ENCODE data around the gene RELB. TPM values are rescaled to one million over a fixed set of nuclear protein-coding genes. Genes with fewer than 3 reads are reported as not detected.

The RELB gene
- total and polyA plus RNA-seq, 2 donors (not counting 1 experiment from before 2014, with no cell fraction given): 2.3 to 11.7 TPM

- Histone ChIP-seq H2AFZ (ENCODE audit: low read length) (no peak overlapping the region), H3K4me2 (ENCODE audit: extremely low read depth, insufficient read depth, low read length) (no peak overlapping the region), H3K27me3 (ENCODE audit: control insufficient read depth, insufficient read depth, low read length) (no peaks in the 10 kb centered on the region), H3K4me1 (ENCODE audit: control insufficient read depth, extremely low read depth, insufficient read depth, low read length) (no peaks in the 10 kb centered on the region), H3K9ac (ENCODE audit: insufficient read depth, low read length) (no peak overlapping the region), H4K20me1 (ENCODE audit: control insufficient read depth, extremely low read depth, insufficient read depth, low read length) (no peaks in the 10 kb centered on the region), H3K36me3 (ENCODE audit: control insufficient read depth, insufficient read depth, low read length) (no peaks in the 10 kb centered on the region), H3K9me3 (ENCODE audit: control insufficient read depth, insufficient read depth, low read depth, low read length) (no peaks in the 10 kb centered on the region), H3K27ac (ENCODE audit: insufficient read depth, low read length) (no peak overlapping the region), H3K4me3 (replicated peaks in 1 of 4; ENCODE audit: control extremely low read depth in 1 of 4, insufficient read depth in 1 of 4, low read depth in 3 of 4, low read length in 4 of 4) (no peak overlapping the region), H3K79me2 (ENCODE audit: control insufficient read depth, insufficient read depth, low read length) (no peaks in the 10 kb centered on the region)
- TF ChIP-seq CTCF (conservative IDR thresholded peaks at IDR 0.05 in 1 of 2, IDR thresholded peaks at IDR 0.05 in 1 of 2; ENCODE audit: low read depth in 1 of 2, low read length in 2 of 2) (no peak), EZH2 (IDR thresholded peaks at IDR 0.05; ENCODE audit: low read length, missing control alignments) (no peak)
- DNase-seq (ENCODE audit: low read depth in 2 of 2): no peak
These were observed 29.6 kb downstream of the RELB start for GRCh38 chr19:45030825-45031224.

GRCh38 chr19:45032421-45032820, 31.2 kb downstream of the RELB start:
- Histone ChIP-seq H3K27me3 (ENCODE audit: control insufficient read depth, insufficient read depth, low read length) (no peaks in the 10 kb centered on the region), H3K4me2 (ENCODE audit: extremely low read depth, insufficient read depth, low read length) (no peak overlapping the region), H3K4me1 (ENCODE audit: control insufficient read depth, extremely low read depth, insufficient read depth, low read length) (no peaks in the 10 kb centered on the region), H3K9me3 (ENCODE audit: control insufficient read depth, insufficient read depth, low read depth, low read length) (no peaks in the 10 kb centered on the region), H3K9ac (ENCODE audit: insufficient read depth, low read length) (no peak overlapping the region), H4K20me1 (ENCODE audit: control insufficient read depth, extremely low read depth, insufficient read depth, low read length) (no peaks in the 10 kb centered on the region), H3K79me2 (ENCODE audit: control insufficient read depth, insufficient read depth, low read length) (no peaks in the 10 kb centered on the region), H3K4me3 (replicated peaks in 1 of 4; ENCODE audit: control extremely low read depth in 1 of 4, insufficient read depth in 1 of 4, low read depth in 3 of 4, low read length in 4 of 4) (no peak overlapping the region), H3K36me3 (ENCODE audit: control insufficient read depth, insufficient read depth, low read length) (no peaks in the 10 kb centered on the region), H2AFZ (ENCODE audit: low read length) (no peak overlapping the region), H3K27ac (ENCODE audit: insufficient read depth, low read length) (no peak overlapping the region)
- DNase-seq (ENCODE audit: low read depth in 2 of 2): no peak
- TF ChIP-seq EZH2 (IDR thresholded peaks at IDR 0.05; ENCODE audit: low read length, missing control alignments): no peak
- TF ChIP-seq CTCF (conservative IDR thresholded peaks at IDR 0.05 in 1 of 2, IDR thresholded peaks at IDR 0.05 in 1 of 2; ENCODE audit: low read depth in 1 of 2, low read length in 2 of 2): no peak

- Histone ChIP-seq H3K4me3 (replicated peaks in 1 of 4; ENCODE audit: control extremely low read depth in 1 of 4, insufficient read depth in 1 of 4, low read depth in 3 of 4, low read length in 4 of 4) (no peak overlapping the region), H3K9ac (ENCODE audit: insufficient read depth, low read length) (no peak overlapping the region), H3K27ac (ENCODE audit: insufficient read depth, low read length) (no peak overlapping the region), H3K9me3 (ENCODE audit: control insufficient read depth, insufficient read depth, low read depth, low read length) (no peaks in the 10 kb centered on the region), H3K36me3 (ENCODE audit: control insufficient read depth, insufficient read depth, low read length) (peaks cover 1% of the 10 kb centered on the region), H2AFZ (ENCODE audit: low read length) (no peak overlapping the region), H4K20me1 (ENCODE audit: control insufficient read depth, extremely low read depth, insufficient read depth, low read length) (no peaks in the 10 kb centered on the region), H3K27me3 (ENCODE audit: control insufficient read depth, insufficient read depth, low read length) (no peaks in the 10 kb centered on the region), H3K79me2 (ENCODE audit: control insufficient read depth, insufficient read depth, low read length) (peaks cover 15% of the 10 kb centered on the region), H3K4me2 (ENCODE audit: extremely low read depth, insufficient read depth, low read length) (no peak overlapping the region), H3K4me1 (ENCODE audit: control insufficient read depth, extremely low read depth, insufficient read depth, low read length) (peaks cover 7% of the 10 kb centered on the region)
- no peak for TF ChIP-seq EZH2 (IDR thresholded peaks at IDR 0.05; ENCODE audit: low read length, missing control alignments)
- TF ChIP-seq CTCF (conservative IDR thresholded peaks at IDR 0.05 in 1 of 2, IDR thresholded peaks at IDR 0.05 in 1 of 2; ENCODE audit: low read depth in 1 of 2, low read length in 2 of 2): no peak
- DNase-seq (ENCODE audit: low read depth in 2 of 2): no peak
These were observed 34.5 kb downstream of the RELB start for GRCh38 chr19:45035755-45036154.
